Measurements from ENCODE around the gene AGTR1. TPM values are rescaled to one million over a fixed set of nuclear protein-coding genes. Genes with fewer than 3 reads are reported as not detected.

The AGTR1 gene
- total and polyA plus RNA-seq, 2 of the 13 experiments (the other 11 are each of a cell fraction or from before 2014, with no cell fraction given) = 0.64 to 1.5 TPM

DNA sequence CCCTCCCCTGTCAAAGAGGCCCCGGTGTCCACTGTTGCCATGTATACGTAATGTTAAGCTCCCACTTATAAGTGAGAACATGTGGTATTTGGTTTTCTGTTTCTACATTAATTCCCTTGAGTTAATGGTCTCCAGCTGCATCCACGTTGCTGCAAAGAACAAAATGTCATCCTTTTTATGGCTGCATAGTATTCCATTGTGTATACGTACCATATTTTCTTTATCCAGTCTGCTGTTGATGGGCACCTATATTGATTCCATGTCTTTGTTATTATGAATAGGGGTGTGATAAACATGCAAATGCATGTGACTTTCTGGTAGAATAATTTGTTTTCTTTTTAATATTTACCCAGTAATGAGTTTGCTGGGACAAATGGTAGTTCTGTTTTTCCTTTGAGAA is 43.3 kb upstream of the AGTR1 start (continued):
- no peak for TF ChIP-seq ZNF407 (CRISPR knock-in tag; IDR thresholded peaks at IDR 0.05; ENCODE audit: not compliant biosample characterization)
- no peak for TF ChIP-seq RAD51 (IDR thresholded peaks at IDR 0.05; ENCODE audit: borderline replicate concordance)
- TF ChIP-seq ZNF274 (CRISPR knock-in tag; IDR thresholded peaks at IDR 0.05) = no peak
- TF ChIP-seq ATRX (CRISPR knock-in tag; IDR thresholded peaks at IDR 0.05; ENCODE audit: borderline replicate concordance) = no peak
- no peak for TF ChIP-seq MTF2 (CRISPR knock-in tag; IDR thresholded peaks at IDR 0.05; ENCODE audit: borderline replicate concordance)
- no peak for TF ChIP-seq E2F1 (CRISPR knock-in tag; IDR thresholded peaks at IDR 0.05)
- TF ChIP-seq ZNF12 (CRISPR knock-in tag; IDR thresholded peaks at IDR 0.05) = no peak
